Gastroesophageal sphincter (tissue), 2 donors: ENCODE data around the gene RPEL1.

Experiments used
- POLR2A ChIP-seq, 2 donors: fragments of 450-650 bp; IDR thresholded peaks; one replicate each; pipeline ENCODE4 v1.6.1; 2017; ENCODE audit warnings: antibody characterized with exemption in 2 of 2, mild to moderate bottlenecking in 2 of 2, moderate library complexity in 1 of 2
- POLR2AphosphoS5 ChIP-seq: sonication (generic); formaldehyde crosslinking; IDR thresholded peaks from one replicate; pipeline ENCODE4 v1.6.1; 2017; ENCODE audit warnings: antibody characterized with exemption

- TF ChIP-seq POLR2A (IDR thresholded peaks at IDR 0.05), result no peak
- TF ChIP-seq POLR2AphosphoS5, result no peak
These were observed 19.7 kb upstream of the RPEL1 start for GRCh38 chr10:103225939-103226338.
